Retinal pigment epithelial cell (primary cell): ENCODE results near the gene PADI1.

Experiments used
- DNase-seq: peaks from one replicate; pipeline ENCODE4 v3.0.0-alpha.2; 2010; ENCODE audit warnings: low read depth
- H3K4me3 ChIP-seq: 2 replicates; pipeline ENCODE4 v1.5.1; 2011; ENCODE audit warnings: mild to moderate bottlenecking, low read length, control low read depth, moderate library complexity
- CTCF ChIP-seq: conservative IDR thresholded peaks from 2 replicates; pipeline ENCODE4 v1.5.1; 2011; ENCODE audit warnings: low read depth, low read length, control low read depth, inconsistent platforms

Gene PADI1

DNA sequence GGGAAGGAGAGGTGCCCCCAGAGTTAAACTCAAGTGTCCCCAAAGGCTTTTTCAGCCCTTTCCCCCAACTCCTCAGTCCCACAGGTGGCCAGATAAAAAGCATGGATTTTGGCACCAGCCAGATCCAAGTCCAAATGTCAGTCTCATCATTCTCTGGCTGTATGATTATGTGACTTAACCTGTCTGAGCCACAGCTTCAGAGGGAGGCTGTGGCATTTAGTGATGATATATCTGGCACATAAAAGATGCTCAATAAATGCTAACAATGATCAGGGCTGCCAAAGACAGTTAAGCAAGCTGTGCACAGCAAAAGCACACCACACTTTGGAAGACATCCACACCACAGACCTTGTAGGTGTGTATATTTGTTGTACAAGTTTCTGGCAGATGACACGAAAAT lies 38.3 kb downstream of the PADI1 start:
- TF ChIP-seq CTCF = no peak
- H3K4me3 ChIP-seq = no peak overlapping the region
- no peak for DNase-seq

GRCh38 chr1:17244821-17245740 lies 40.2 kb downstream of the PADI1 start:
- no peak for DNase-seq
- no peak for TF ChIP-seq CTCF
- H3K4me3 ChIP-seq = no peak overlapping the region

- no peak for DNase-seq
- no peak overlapping the region for H3K4me3 ChIP-seq
- no peak for TF ChIP-seq CTCF
These were observed 40.9 kb downstream of the PADI1 start for GRCh38 chr1:17245816-17246325.

GRCh38 chr1:17246971-17247370 lies 42.0 kb downstream of the PADI1 start:
- no peak for DNase-seq
- H3K4me3 ChIP-seq = no peak overlapping the region
- no peak for TF ChIP-seq CTCF

GRCh38 chr1:17248781-17249180 lies 43.9 kb downstream of the PADI1 start, which contains the start of gene PADI3:
PADI3 (plus strand) TSS chr1:17249098; CDS start chr1:17249138, 40 bp downstream.
- H3K4me3 ChIP-seq = no peak within 1 kb of the TSS
- TF ChIP-seq CTCF = no peak
- no peak for DNase-seq

GRCh38 chr1:17250601-17251000 lies 45.7 kb downstream of the PADI1 start:
- TF ChIP-seq CTCF = no peak
- no peak for DNase-seq

GRCh38 chr1:17251246-17251645 lies 46.3 kb downstream of the PADI1 start:
- H3K4me3 ChIP-seq = no peak overlapping the region
- DNase-seq = no peak
- no peak for TF ChIP-seq CTCF

More at GRCh38 chr1:17250601-17251000, 45.7 kb downstream of the PADI1 start:
- H3K4me3 ChIP-seq = no peak overlapping the region
